Measurements from ENCODE around the gene CA10.

The CA10 gene

GRCh38 chr17:51646539-51646938 lies 512.0 kb downstream of the CA10 start:
- no peak for DNase-seq (ENCODE audit: low spot score)

- no peak for DNase-seq (ENCODE audit: low spot score)
Observed at GRCh38 chr17:51645056-51645455, 513.5 kb downstream of the CA10 start.

GRCh38 chr17:51643702-51644490 lies 514.6 kb downstream of the CA10 start:
- DNase-seq (ENCODE audit: low spot score) = no peak

GRCh38 chr17:51642029-51642428 lies 516.5 kb downstream of the CA10 start:
- DNase-seq (ENCODE audit: low spot score) = no peak

- DNase-seq (ENCODE audit: low spot score) = no peak
Observed at GRCh38 chr17:51640108-51640622, 518.3 kb downstream of the CA10 start.

- DNase-seq (ENCODE audit: low spot score) = no peak
Observed at GRCh38 chr17:51638971-51639370, 519.5 kb downstream of the CA10 start.

- no peak for DNase-seq (ENCODE audit: low spot score)
Observed at GRCh38 chr17:51636291-51636690, 522.2 kb downstream of the CA10 start.

- DNase-seq (ENCODE audit: low spot score) = no peak
Observed at GRCh38 chr17:51630101-51630671, 528.3 kb downstream of the CA10 start.

GRCh38 chr17:51629232-51629631 lies 529.3 kb downstream of the CA10 start:
- DNase-seq (ENCODE audit: low spot score) = no peak

- DNase-seq (ENCODE audit: low spot score) = no peak
Observed at GRCh38 chr17:51627779-51628178, 530.7 kb downstream of the CA10 start.

- no peak for DNase-seq (ENCODE audit: low spot score)
Observed at GRCh38 chr17:51618476-51618875, 540.0 kb downstream of the CA10 start.

GRCh38 chr17:51617986-51618385 lies 540.5 kb downstream of the CA10 start:
- DNase-seq (ENCODE audit: low spot score) = no peak

- no peak for DNase-seq (ENCODE audit: low spot score)
Observed at GRCh38 chr17:51613255-51613654, 545.3 kb downstream of the CA10 start.

GRCh38 chr17:51612692-51613091 lies 545.8 kb downstream of the CA10 start:
- DNase-seq (ENCODE audit: low spot score) = no peak

- DNase-seq (ENCODE audit: low spot score) = no peak
Observed at GRCh38 chr17:51611585-51611984, 546.9 kb downstream of the CA10 start.

- DNase-seq (ENCODE audit: low spot score) = no peak
Observed at GRCh38 chr17:51610834-51611233, 547.7 kb downstream of the CA10 start.

GRCh38 chr17:51610155-51610554 lies 548.4 kb downstream of the CA10 start:
- no peak for DNase-seq (ENCODE audit: low spot score)

- DNase-seq (ENCODE audit: low spot score) = no peak
Observed at GRCh38 chr17:51608251-51608933, 550.1 kb downstream of the CA10 start.

GRCh38 chr17:51607512-51607911 lies 551.0 kb downstream of the CA10 start:
- DNase-seq (ENCODE audit: low spot score) = no peak

- no peak for DNase-seq (ENCODE audit: low spot score)
Observed at GRCh38 chr17:51604299-51605020, 554.1 kb downstream of the CA10 start.

GRCh38 chr17:51601622-51602261 lies 556.8 kb downstream of the CA10 start:
- no peak for DNase-seq (ENCODE audit: low spot score)

GRCh38 chr17:51598824-51599223 lies 559.7 kb downstream of the CA10 start:
- no peak for DNase-seq (ENCODE audit: low spot score)

All from left forelimb (tissue), 1 donor.